Left ventricle myocardium superior (tissue), 1 donor: ENCODE results near the gene GALR1. TPM values are rescaled to one million over a fixed set of nuclear protein-coding genes. Genes with fewer than 3 reads are reported as not detected.

Experiments
- ATAC-seq: fragments of 200-7000 bp; cut with Tn5 transposase; one replicate; pipeline ENCODE4 v1.9.1; 2020; ENCODE audit warnings: mild to moderate bottlenecking, moderate library complexity
- DNase-seq: peaks from one replicate; pipeline ENCODE4 v3.0.0-alpha.2; 2020
- intact Hi-C: fragments of 100-400 bp; cut with micrococcal nuclease; formaldehyde crosslinking; loops from one replicate; pipeline ENCODE4 v1.11.0; 2022
- long read RNA-seq: library from polyadenylated mRNA; unstranded; transcript quantifications from one replicate; pipeline ENCODE4 v2.0.0, GENCODE V29; 2021
- total RNA-seq: library from RNA; stranded (reverse); fragmentation: NEBNext Ultra II Directional; extraction: Animal tissue kit (Norgen Biotek cat#: 25700); gene quantifications from one replicate; pipeline ENCODE4 v1.2.1, GENCODE V29; 2021
- donor health status: DM: no; HTN: yes; CAD: no; lungs with severe emphysema.

Gene GALR1
- not detected for total RNA-seq
- long read RNA-seq = 0 reads

- ATAC-seq (peak; percentile 70), DNase-seq (no peak)
- intact Hi-C loops = no loop called here
These were observed at the start of gene GALR1 for GRCh38 chr18:77249569-77250500. TSS of gene GALR1 (plus strand) at chr18:77249848. CDS start at chr18:77250549, 701 bp downstream.

GRCh38 chr18:77201506-77201905 is 48.1 kb upstream of the GALR1 start:
- DNase-seq (no peak), ATAC-seq (no peak)
- intact Hi-C loops = loop anchor here (5.0 to 10.0 kb wide), 2 partner anchors 57 to 204 kb away; no protein-coding TSS in a partner anchor

GRCh38 chr18:77202329-77202728 is 47.3 kb upstream of the GALR1 start:
- intact Hi-C loops = loop anchor here (5.0 to 10.0 kb wide), 2 partner anchors 58 to 205 kb away; no protein-coding TSS in a partner anchor
- DNase-seq (no peak), ATAC-seq (no peak)

- ATAC-seq (no peak), DNase-seq (no peak)
- intact Hi-C loops = loop anchor here (5.0 to 10.0 kb wide), 2 partner anchors 58 to 206 kb away; no protein-coding TSS in a partner anchor
These were observed 46.6 kb upstream of the GALR1 start for GRCh38 chr18:77203071-77203470.

- DNase-seq = no peak
- intact Hi-C loops = loop anchor here (5.0 to 10.0 kb wide), 2 partner anchors 59 to 207 kb away; no protein-coding TSS in a partner anchor
- ATAC-seq = no peak
These were observed 45.8 kb upstream of the GALR1 start for GRCh38 chr18:77203851-77204250.

- DNase-seq (no peak), ATAC-seq (no peak)
- intact Hi-C loops = loop anchor here (10.0 kb wide), 1 partner anchor 61 kb away; no protein-coding TSS in a partner anchor
These were observed 43.9 kb upstream of the GALR1 start for GRCh38 chr18:77205769-77206168.

- intact Hi-C loops = loop anchor here (10.0 kb wide), 1 partner anchor 62 kb away; no protein-coding TSS in a partner anchor
- peak; percentile 93 for ATAC-seq
- peak; percentile 70 for DNase-seq
These were observed 42.8 kb upstream of the GALR1 start for GRCh38 chr18:77206676-77207374.

- DNase-seq (peak; percentile 77), ATAC-seq (peak; percentile 60)
- intact Hi-C loops = loop anchor here (10.0 kb wide), 1 partner anchor 63 kb away; no protein-coding TSS in a partner anchor
These were observed 42.1 kb upstream of the GALR1 start for GRCh38 chr18:77207540-77207939.

GRCh38 chr18:77208964-77209363 is 40.7 kb upstream of the GALR1 start:
- peak; percentile 21 for ATAC-seq
- intact Hi-C loops = loop anchor here (10.0 kb wide), 1 partner anchor 64 kb away; no protein-coding TSS in a partner anchor
- peak; percentile 41 for DNase-seq

GRCh38 chr18:77209587-77209986 is 40.1 kb upstream of the GALR1 start:
- DNase-seq = no peak
- intact Hi-C loops = loop anchor here (10.0 kb wide), 1 partner anchor 65 kb away; no protein-coding TSS in a partner anchor
- ATAC-seq = no peak

- intact Hi-C loops = loop anchor here (5.0 kb wide), 1 partner anchor 148 kb away; no protein-coding TSS in a partner anchor
- ATAC-seq = no peak
These were observed 39.4 kb upstream of the GALR1 start for GRCh38 chr18:77210249-77210648.

GRCh38 chr18:77218642-77219041 is 31.0 kb upstream of the GALR1 start:
- intact Hi-C loops = no loop called here
- no peak for ATAC-seq

More at GRCh38 chr18:77210249-77210648, 39.4 kb upstream of the GALR1 start:
- no peak for DNase-seq

GRCh38 chr18:77220726-77221125 is 28.9 kb upstream of the GALR1 start:
- intact Hi-C loops = no loop called here
- DNase-seq (no peak), ATAC-seq (no peak)

More at GRCh38 chr18:77218642-77219041, 31.0 kb upstream of the GALR1 start:
- DNase-seq = no peak

- DNase-seq (no peak), ATAC-seq (no peak)
- intact Hi-C loops = no loop called here
These were observed 27.2 kb upstream of the GALR1 start for GRCh38 chr18:77222464-77222863.

- ATAC-seq = no peak
- no peak for DNase-seq
- intact Hi-C loops = no loop called here
These were observed 26.4 kb upstream of the GALR1 start for GRCh38 chr18:77223221-77223639.

GRCh38 chr18:77223653-77224052 is 26.0 kb upstream of the GALR1 start:
- ATAC-seq (no peak), DNase-seq (no peak)
- intact Hi-C loops = no loop called here

GRCh38 chr18:77230645-77231044 is 19.0 kb upstream of the GALR1 start:
- DNase-seq (no peak), ATAC-seq (no peak)
- intact Hi-C loops = no loop called here

GRCh38 chr18:77234504-77235365 is 14.9 kb upstream of the GALR1 start:
- intact Hi-C loops = no loop called here
- DNase-seq = no peak
- ATAC-seq = no peak
